HL-60 (cell line): ENCODE results near the gene CTXN3.

Source experiments
- POLR2AphosphoS5 ChIP-seq: IDR thresholded peaks from 2 replicates; pipeline ENCODE4 v1.6.1; 2012; ENCODE audit warnings: low read depth
- TF ChIP-seq, protein P1 (sequence below): IDR thresholded peaks from one replicate; pipeline ENCODE4 v1.5.1; 2011; ENCODE audit warnings: low read length, control low read depth, inconsistent platforms; ENCODE audit not compliant: insufficient read depth

- TF ChIP-seq, protein P1, sequence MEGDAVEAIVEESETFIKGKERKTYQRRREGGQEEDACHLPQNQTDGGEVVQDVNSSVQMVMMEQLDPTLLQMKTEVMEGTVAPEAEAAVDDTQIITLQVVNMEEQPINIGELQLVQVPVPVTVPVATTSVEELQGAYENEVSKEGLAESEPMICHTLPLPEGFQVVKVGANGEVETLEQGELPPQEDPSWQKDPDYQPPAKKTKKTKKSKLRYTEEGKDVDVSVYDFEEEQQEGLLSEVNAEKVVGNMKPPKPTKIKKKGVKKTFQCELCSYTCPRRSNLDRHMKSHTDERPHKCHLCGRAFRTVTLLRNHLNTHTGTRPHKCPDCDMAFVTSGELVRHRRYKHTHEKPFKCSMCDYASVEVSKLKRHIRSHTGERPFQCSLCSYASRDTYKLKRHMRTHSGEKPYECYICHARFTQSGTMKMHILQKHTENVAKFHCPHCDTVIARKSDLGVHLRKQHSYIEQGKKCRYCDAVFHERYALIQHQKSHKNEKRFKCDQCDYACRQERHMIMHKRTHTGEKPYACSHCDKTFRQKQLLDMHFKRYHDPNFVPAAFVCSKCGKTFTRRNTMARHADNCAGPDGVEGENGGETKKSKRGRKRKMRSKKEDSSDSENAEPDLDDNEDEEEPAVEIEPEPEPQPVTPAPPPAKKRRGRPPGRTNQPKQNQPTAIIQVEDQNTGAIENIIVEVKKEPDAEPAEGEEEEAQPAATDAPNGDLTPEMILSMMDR, result no peak
- no peak for TF ChIP-seq POLR2AphosphoS5
Observed at GRCh38 chr5:127650022-127650421, 1.1 kb downstream of the CTXN3 start.
